Eye (tissue), 1 donor: ENCODE measurements around the gene VMAC.

ENCODE experiments used
- DNase-seq: peaks from one replicate; pipeline ENCODE4 v3.0.0-alpha.2; 2015

VMAC gene

GRCh38 chr19:5953680-5954213, 49.1 kb downstream of the VMAC start:
- DNase-seq = peak; percentile 43

- DNase-seq = no peak
Measured at GRCh38 chr19:5954293-5954692, 49.6 kb downstream of the VMAC start.

GRCh38 chr19:5955636-5955935, 50.9 kb downstream of the VMAC start:
- no peak for DNase-seq

GRCh38 chr19:5956323-5956722, 51.7 kb downstream of the VMAC start:
- no peak for DNase-seq

- no peak for DNase-seq
Measured at GRCh38 chr19:5956728-5957127, 52.1 kb downstream of the VMAC start.

- no peak for DNase-seq
Measured at GRCh38 chr19:5957170-5957569, 52.5 kb downstream of the VMAC start.

- DNase-seq = peak; percentile 45
Measured at GRCh38 chr19:5958074-5958850, 53.6 kb downstream of the VMAC start.

GRCh38 chr19:5958851-5959122, 54.1 kb downstream of the VMAC start:
- no peak for DNase-seq

- no peak for DNase-seq
Measured at GRCh38 chr19:5959260-5960004, 54.8 kb downstream of the VMAC start.
